ENCODE data around the gene RBM5.

Gene RBM5

DNA sequence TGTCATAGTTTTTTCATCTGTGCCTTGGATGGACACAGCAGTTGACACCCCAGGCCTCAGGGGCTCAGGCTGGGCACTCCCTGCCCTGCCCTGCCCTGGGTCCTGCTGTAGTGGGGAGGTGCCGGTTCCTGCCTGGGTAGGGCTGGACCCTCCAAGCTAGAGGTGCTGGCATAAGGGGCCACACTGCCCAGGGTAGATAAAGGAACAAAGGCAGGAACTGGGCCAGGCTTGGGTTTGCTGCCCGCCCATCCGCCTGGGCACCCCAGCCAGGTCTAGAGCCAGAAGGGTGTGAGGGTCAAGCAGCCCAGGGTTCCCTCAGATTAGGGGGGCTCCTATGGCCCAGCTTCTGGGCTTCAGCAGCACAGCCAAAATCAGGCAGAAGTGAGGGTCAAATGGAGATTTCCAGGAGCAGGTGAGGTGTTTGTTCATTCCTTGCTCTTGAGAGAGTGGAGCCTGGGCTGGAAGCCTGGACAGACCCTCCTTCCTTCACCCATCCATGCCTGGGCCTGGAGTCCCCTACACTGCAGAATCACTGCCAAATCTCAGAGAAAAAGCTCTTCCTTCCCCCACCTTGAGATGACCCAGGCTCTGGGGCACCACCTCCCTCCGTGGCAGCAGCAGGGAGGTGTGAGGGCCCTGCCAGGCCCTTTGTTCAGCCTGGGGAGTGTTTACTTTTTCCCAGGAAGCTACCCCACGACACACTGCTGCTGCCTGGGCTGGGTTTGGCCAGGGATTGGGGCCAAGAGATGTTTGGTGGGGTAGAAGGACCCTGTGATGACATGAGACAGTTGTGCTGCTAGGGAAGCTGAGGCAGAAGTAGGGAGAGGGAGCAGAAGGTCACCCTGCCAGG, 73.5 kb downstream of the RBM5 start:
- no peak for DNase-seq (ENCODE audit: low read depth)

DNA sequence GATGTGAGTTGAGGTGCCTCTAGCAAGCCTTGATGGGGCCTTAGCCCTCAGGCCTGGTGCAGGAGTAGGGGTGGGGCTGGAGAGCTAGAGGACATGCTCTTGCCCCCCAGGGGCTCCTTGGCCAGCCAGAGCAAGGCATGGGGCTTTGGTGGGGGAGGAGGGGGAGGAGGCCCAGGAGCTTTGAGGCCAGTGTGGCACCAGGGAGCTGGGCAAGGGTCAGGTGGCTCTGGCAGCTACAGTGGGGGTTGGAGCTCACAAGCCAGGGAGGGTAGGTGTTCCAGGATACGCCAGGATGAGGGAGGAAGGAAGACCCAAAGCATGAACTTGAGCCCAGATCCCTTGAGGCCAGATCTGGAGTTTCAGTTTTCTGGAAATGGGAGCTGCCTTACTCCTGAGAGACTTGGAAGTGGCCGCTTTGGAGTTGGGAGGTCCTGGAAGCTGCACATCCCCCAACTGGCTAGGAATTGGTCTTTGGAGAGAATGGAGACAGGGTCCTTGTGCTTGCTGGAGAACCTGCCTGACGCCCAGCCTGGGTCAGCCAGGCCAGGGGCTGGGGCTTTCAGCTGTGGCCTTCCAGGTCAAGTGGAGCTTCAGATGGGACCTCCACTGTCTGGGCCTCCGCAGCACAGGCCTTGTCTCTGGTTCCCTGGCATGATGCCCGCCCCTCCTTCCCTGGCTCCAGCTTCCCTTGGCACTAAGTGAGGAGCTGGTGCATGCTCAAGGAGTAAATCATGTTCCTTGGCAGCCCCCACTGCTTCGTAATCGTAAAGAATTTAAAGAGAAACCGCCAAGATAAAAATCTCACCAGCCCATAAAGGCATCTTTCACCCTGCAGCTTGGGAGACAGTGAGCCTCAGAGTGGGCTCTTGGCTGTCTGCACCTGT, 75.1 kb downstream of the RBM5 start:
- DNase-seq (ENCODE audit: low read depth) = no peak

DNA sequence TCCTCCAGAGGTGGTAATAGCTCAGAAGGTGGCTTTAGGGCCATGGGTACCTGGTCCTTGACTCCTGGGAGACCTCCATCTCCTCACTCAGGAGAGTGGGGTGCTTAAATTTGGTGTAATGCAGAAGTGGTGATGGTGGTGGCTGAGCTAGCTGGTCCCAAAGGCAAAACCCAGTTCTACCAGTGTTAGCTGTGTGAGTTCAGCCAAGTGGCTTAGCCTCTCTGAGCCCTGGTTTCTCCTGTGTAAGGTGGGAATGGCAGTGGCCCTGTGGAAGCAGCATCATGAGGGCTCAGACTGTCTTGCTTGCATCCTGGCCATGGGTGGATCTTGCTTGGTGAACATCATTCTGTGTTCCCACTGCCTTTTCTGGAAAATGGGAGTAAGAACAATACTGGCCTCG, 75.8 kb downstream of the RBM5 start:
- DNase-seq (ENCODE audit: low read depth) = no peak

DNA sequence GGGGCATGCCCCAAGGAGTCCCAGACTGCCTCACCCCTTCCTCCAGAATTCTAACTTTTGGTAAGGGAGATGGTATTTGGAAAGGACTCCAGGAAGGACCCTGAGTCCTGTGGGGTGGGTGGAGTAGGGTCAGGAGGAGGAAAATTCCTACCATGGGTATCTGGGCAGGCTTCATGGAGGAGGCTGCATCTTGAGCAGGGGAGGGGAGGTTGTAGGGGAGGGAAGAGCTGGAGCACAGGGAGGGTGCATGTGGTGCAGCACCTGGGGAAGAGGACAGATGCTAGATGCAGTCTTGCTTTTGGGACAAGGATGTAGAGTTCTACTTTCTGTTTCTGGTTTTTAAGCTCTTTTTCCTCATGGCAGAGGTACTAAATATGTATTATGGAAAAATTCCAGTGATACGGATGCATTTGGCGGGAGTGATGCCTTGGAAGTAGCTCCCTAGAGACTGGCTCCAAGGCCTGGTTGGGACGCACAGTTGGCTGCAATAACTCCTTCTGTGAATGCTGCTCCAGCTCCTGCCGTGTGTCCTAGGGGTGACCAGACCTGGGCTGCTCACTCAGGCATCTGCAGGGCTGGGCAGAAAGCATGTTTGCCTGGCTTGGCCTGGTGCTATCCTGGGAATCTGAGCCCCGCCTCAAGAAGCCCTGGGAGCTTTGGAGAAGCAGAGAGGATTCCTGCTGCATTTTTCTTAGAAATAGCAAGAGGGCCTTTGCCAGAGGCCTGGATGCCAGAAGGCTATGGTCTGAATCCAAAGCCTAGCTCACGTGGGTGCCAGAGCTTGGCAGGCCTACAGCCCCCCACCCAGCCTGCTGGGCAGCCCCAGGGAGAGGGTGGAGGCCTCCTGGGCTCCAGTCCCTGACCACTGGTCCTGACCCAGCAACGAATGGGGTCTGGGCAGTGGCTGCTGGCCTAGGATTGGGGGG, 76.5 kb downstream of the RBM5 start:
- DNase-seq (ENCODE audit: low read depth) = no peak

DNA sequence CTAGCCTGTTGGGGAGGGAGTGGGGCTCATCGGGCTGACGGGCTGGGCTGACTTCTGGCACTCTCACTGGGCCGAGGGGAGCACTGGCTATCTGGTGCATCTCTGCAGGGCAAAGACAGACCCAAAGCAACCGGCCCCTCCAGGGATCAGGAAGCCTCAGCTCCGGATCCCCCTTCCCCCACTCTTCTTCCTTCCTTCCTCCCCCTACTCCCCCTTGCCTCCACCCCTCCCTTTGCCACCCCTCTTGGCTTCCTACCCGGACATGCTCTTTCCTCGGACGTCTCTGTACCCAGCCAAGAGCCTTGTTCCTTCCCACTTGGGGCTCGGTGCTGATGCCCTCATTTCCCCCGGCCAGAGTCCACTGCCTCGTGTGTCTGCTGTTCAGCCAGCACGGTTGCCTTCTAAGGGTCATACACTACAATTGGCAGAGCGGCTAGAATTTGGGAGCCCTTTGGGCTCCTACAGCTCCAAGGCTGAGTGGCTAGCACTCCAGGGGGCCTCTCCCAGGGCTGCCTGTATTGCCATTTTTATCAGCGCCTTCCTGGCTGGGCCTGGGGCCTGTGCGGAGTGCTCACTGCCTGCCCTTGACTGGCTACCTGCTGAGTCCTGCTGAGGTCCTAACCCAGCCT, 77.3 kb downstream of the RBM5 start:
- DNase-seq (ENCODE audit: low read depth) = no peak

DNA sequence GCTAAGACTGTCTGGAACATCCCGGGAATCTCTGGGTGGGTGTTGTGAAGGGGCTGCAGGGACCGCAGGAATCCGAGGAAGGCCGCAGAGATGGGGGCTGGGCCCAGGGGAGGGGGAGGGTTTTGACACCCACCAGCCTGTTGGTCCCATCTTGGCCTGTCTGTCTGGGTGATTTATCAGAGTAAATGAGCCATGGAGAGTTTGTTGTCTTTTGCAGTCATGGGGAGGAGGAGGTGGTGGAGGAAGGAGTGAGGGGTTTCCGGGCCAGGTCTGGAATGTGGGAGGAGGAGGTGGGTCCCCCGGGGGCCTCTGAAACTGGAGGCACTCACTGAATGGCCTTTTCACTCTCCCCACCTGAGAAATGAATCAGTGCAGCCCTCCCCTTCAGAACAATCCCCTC, 77.9 kb downstream of the RBM5 start:
- no peak for DNase-seq (ENCODE audit: low read depth)

DNA sequence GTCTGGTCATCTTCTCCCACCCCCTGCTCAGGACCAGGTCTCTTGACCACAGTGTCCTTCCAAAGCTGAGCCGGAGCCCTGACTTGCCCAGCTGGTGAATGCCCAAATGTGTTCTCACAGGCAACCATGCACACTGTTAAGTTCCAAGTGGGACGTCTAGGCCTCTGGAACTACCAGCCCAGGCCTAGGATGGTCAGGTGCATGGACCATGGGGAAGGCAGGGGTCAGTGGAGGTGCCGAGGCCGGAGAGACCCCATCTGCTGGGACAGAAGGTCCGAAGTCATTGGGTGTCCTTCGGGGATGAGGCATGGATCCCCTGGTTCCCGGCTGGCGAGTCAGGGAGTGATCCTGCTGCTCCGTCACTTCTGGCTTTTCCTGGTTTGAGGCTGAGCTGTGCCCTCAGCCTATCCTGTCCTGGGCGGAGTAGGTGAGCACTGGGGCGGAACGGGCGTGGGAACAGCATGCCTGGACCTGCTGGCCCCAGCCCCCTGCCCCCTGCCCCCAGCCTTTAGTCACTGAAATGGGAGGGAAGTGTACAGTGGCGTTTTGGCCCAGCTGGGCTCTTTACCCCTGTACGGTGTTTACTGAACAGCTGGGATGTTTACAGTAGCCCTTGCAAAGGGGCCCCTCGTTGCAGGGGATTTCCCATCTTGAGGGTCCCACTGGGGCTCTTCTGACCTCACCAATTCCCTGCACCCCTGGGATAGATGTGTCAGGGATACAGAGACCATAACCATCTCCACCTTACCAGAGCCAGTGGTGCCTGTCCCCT, 78.5 kb downstream of the RBM5 start:
- no peak for DNase-seq (ENCODE audit: low read depth)

DNA sequence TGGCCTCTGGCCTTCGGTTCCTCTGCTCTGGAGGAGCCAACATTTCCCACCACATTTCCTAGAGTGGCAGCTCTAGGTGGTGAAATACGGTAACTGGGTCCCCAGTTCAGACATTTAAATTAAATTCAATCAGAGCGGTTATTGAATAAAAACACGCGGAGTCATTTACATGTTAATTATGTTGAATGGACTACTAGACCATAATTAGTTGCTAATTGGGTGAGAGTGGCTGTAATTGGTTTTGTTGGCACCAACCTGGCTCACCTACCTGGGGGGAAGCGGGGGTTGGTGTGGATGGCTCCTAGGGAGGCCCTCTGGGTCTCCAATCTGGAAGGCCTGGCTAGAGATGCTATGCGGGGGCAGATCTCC, 79.1 kb downstream of the RBM5 start:
- no peak for DNase-seq (ENCODE audit: low read depth)

DNA sequence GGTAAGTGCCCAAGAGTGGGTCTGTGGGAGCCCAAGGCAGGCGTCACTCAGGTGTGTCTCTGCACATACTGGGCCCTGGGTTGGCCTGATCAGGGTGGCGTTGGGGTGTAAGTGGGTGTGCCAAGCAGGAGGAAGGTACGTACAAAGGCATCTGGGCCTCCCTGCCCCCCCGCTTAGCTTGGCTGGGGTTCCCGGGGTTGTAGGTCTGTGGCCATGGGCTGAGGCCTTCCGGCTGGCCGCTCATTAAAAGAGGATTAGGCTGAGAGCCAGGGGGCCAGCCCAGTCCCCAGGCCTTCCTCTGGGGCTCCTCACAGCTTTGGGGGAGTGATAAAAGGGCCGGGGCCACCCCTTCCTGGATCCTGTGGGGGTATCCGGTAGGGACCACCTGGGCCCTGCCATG, 79.7 kb downstream of the RBM5 start:
- no peak for DNase-seq (ENCODE audit: low read depth)
